ENCODE measurements around the gene DISC1. TPM values are rescaled to one million over a fixed set of nuclear protein-coding genes. Genes with fewer than 3 reads are reported as not detected.

The DISC1 gene
- polyA plus RNA-seq, 1 of the 3 experiments (the other 2 are of a cell fraction), result 1.7 TPM

GRCh38 chr1:231731268-231731667 is 104.7 kb downstream of the DISC1 start:
- no peak overlapping the region for H2AFZ ChIP-seq (ENCODE audit: low read depth)
- POLR2A ChIA-PET, result no interaction called here
- H3K36me3 ChIP-seq (replicated peaks in 1 of 2; ENCODE audit: control insufficient read depth in 1 of 2, insufficient read depth in 2 of 2, low read length in 1 of 2), result no peaks in the 10 kb centered on the region
- H3K9ac ChIP-seq, result no peak overlapping the region
- H3K27ac ChIP-seq (ENCODE audit: low read depth in 2 of 2, low read length in 1 of 2), result no peak overlapping the region
- no peaks in the 10 kb centered on the region for H3K79me2 ChIP-seq (ENCODE audit: insufficient read depth)
- no peaks in the 10 kb centered on the region for H3K9me2 ChIP-seq
- H3K9me3 ChIP-seq, result no peaks in the 10 kb centered on the region
- no peak for DNase-seq
- no peaks in the 10 kb centered on the region for H3F3A ChIP-seq (replicated peaks; ENCODE audit: insufficient read depth)
- H3K4me3 ChIP-seq (ENCODE audit: low read depth in 2 of 2, low read length in 1 of 2), result no peak overlapping the region
- peaks cover 0 to 10% of the 10 kb centered on the region in 2 experiments; a peak in 2 of 4 replicates for H3K4me1 ChIP-seq (ENCODE audit: control insufficient read depth in 1 of 2, insufficient read depth in 2 of 2, low read depth in 1 of 2, low read length in 1 of 2)
- no peak for TF ChIP-seq USF1 (IDR thresholded peaks at IDR 0.05; ENCODE audit: borderline replicate concordance, low read depth)
- TF ChIP-seq ZBTB33 (IDR thresholded peaks at IDR 0.05; ENCODE audit: borderline replicate concordance, low read depth), result no peak
- no peak for TF ChIP-seq FOXJ3 (CRISPR knock-in tag; IDR thresholded peaks at IDR 0.05)
- no peak for TF ChIP-seq RXRA (IDR thresholded peaks at IDR 0.05; ENCODE audit: borderline replicate concordance, low read depth)
- no peak for TF ChIP-seq REST (IDR thresholded peaks at IDR 0.05; ENCODE audit: low read depth, low read length)
- TF ChIP-seq FOXM1 (IDR thresholded peaks at IDR 0.05; ENCODE audit: low read depth), result no peak
- no peak for TF ChIP-seq ELF1 (IDR thresholded peaks at IDR 0.05)
- no peaks in the 10 kb centered on the region for H4K20me1 ChIP-seq (ENCODE audit: insufficient read depth)
- CTCF ChIA-PET, result interaction anchor here (1.8 kb wide), 1 partner anchor 26 kb away, joined by 5 read pairs; no protein-coding TSS in a partner anchor
- H3K27me3 ChIP-seq (ENCODE audit: insufficient read depth), result no peaks in the 10 kb centered on the region
- no peak overlapping the region for H3K4me2 ChIP-seq

GRCh38 chr1:231733063-231733462 is 106.5 kb downstream of the DISC1 start:
- CTCF ChIA-PET, result no interaction called here
- no peaks in the 10 kb centered on the region for H3F3A ChIP-seq (replicated peaks; ENCODE audit: insufficient read depth)
- TF ChIP-seq SMC3 (IDR thresholded peaks at IDR 0.05; ENCODE audit: low read depth, low read length) (no peak), FOSL2 (IDR thresholded peaks at IDR 0.05; ENCODE audit: borderline replicate concordance, low read depth) (no peak), RCOR1 (IDR thresholded peaks at IDR 0.05; ENCODE audit: low read length) (no peak), MAX (IDR thresholded peaks at IDR 0.05; ENCODE audit: low read depth) (no peak), IRF3 (IDR thresholded peaks at IDR 0.05; ENCODE audit: low read depth, low read length) (no peak), CTCF (IDR thresholded peaks at IDR 0.05) (no peak), GATA2 (CRISPR knock-in tag; IDR thresholded peaks at IDR 0.05) (no peak), TAF1 (IDR thresholded peaks at IDR 0.05; ENCODE audit: borderline replicate concordance, low read depth, low read length) (no peak), CHD2 (IDR thresholded peaks at IDR 0.05; ENCODE audit: low read length, partially characterized antibody) (no peak), RFX5 (IDR thresholded peaks at IDR 0.05; ENCODE audit: low read length) (no peak), EZH2phosphoT487 (IDR thresholded peaks at IDR 0.05; ENCODE audit: borderline replicate concordance, low read depth) (no peak)
- H3K4me1 ChIP-seq (ENCODE audit: control insufficient read depth in 1 of 2, insufficient read depth in 2 of 2, low read depth in 1 of 2, low read length in 1 of 2), result no peaks in the 10 kb centered on the region; a peak in 1 of 4 replicates
- no peaks in the 10 kb centered on the region for H3K9me2 ChIP-seq
- no peaks in the 10 kb centered on the region for H3K27me3 ChIP-seq (ENCODE audit: insufficient read depth)
- H3K4me3 ChIP-seq (ENCODE audit: low read depth in 2 of 2, low read length in 1 of 2), result no peak overlapping the region
- H3K79me2 ChIP-seq (ENCODE audit: insufficient read depth), result no peaks in the 10 kb centered on the region
- no peak for DNase-seq
- H2AFZ ChIP-seq (ENCODE audit: low read depth), result no peak overlapping the region
- H3K4me2 ChIP-seq, result no peak overlapping the region
- no peaks in the 10 kb centered on the region for H3K36me3 ChIP-seq (replicated peaks in 1 of 2; ENCODE audit: control insufficient read depth in 1 of 2, insufficient read depth in 2 of 2, low read length in 1 of 2)
- no peak overlapping the region for H3K27ac ChIP-seq (ENCODE audit: low read depth in 2 of 2, low read length in 1 of 2)
- H3K9ac ChIP-seq, result no peak overlapping the region
- H3K9me3 ChIP-seq, result no peaks in the 10 kb centered on the region
- POLR2A ChIA-PET, result no interaction called here
- H4K20me1 ChIP-seq (ENCODE audit: insufficient read depth), result no peaks in the 10 kb centered on the region

Measured in SK-N-SH (cell line).